Psoas muscle (tissue), 8 donors: ENCODE results near the gene GLI3. TPM values are rescaled to one million over a fixed set of nuclear protein-coding genes. Genes with fewer than 3 reads are reported as not detected.

Source experiments
- ATAC-seq, 4 donors: fragments of 200-7000 bp; cut with Tn5 transposase; one replicate each; pipeline ENCODE4 v1.9.1; 2020; ENCODE audit warnings: moderate library complexity in 3 of 4, mild to moderate bottlenecking in 2 of 4
- DNase-seq, 2 donors: peaks; one replicate each; pipeline ENCODE4 v3.0.0-alpha.2; 2020
- H3K27ac ChIP-seq: fragments of 200-600 bp; one replicate; pipeline ENCODE4 v1.8.0; 2022
- H3K27me3 ChIP-seq, 3 donors: fragments of 200-600 bp in 1 of 3; one replicate each; pipeline versions ENCODE4 v1.6.1 to v1.8.0; 2013 to 2022; ENCODE audit warnings: low read length in 2 of 3, mild to moderate bottlenecking in 2 of 3, moderate library complexity in 1 of 3; ENCODE audit not compliant: insufficient read depth in 3 of 3
- H3K36me3 ChIP-seq, 2 donors: fragments of 200-600 bp in 1 of 2; one replicate each; pipeline versions ENCODE4 v1.6.1 to v1.8.0; 2013 to 2022; ENCODE audit warnings: low read depth in 1 of 2, mild to moderate bottlenecking in 1 of 2, moderate library complexity in 1 of 2; ENCODE audit not compliant: insufficient read depth in 1 of 2
- H3K4me1 ChIP-seq: fragments of 200-600 bp; one replicate; pipeline ENCODE4 v1.8.0; 2022
- H3K4me3 ChIP-seq: fragments of 200-600 bp; one replicate; pipeline ENCODE4 v1.8.0; 2022; ENCODE audit warnings: mild to moderate bottlenecking
- H3K9me3 ChIP-seq: fragments of 200-600 bp; one replicate; pipeline ENCODE4 v1.8.0; 2022
- WGBS, 3 donors: extraction: QIAGEN DNeasy Blood & Tissue Kit; methylation state at CpG; one replicate each; pipeline versions ENCODE4 v1.1.6 to v1.1.7; 2013; 5-methylcytosine and 5-hydroxymethylcytosine counted together
- intact Hi-C, 2 donors: fragments of 100-400 bp; cut with DNase I; formaldehyde crosslinking; loops; one replicate each; pipeline versions ENCODE4 v1.11.0 to v1.14.2; 2022
- polyA plus RNA-seq, 3 donors: library from polyadenylated mRNA; stranded (reverse); fragments of 200-250 nt; gene quantifications; one replicate each; pipeline ENCODE4 v1.2.3, GENCODE V29; 2013
- total RNA-seq, 4 donors: library from RNA; stranded (reverse); fragmentation: NEBNext Ultra II Directional in 2 of 4; extraction: Animal tissue kit (Norgen Biotek cat#: 25700) in 2 of 4; gene quantifications; one replicate each; pipeline versions ENCODE4 v1.2.1 to v1.2.4, GENCODE V29; 2021 to 2023
- TF ChIP-seq, protein P1 (sequence below): fragments of 200-600 bp; IDR thresholded peaks from one replicate; pipeline ENCODE4 v1.8.0; 2022; ENCODE audit warnings: antibody characterized with exemption
- donor health status: healthy with polysubstance abuse.
- donor health status: DM: no; HTN: no; CAD: no; lungs with moderate emphysema.
- donor health status: Bipolar disorder and iron deficiency.
- donor health status: healthy.
- donor health status: DM: yes; HTN: yes; CAD: no.
- donor health status: DM: no; HTN: no; CAD: no.
- donor health status: DM: no; HTN: no; CAD: no.
- donor health status: DM: yes; HTN: yes; CAD: no.

The GLI3 gene
- total and polyA plus RNA-seq, 7 donors = 0.24 to 4.9 (median 3.2) TPM

- H3K27ac ChIP-seq = no peak overlapping the region
- TF ChIP-seq, protein P1, sequence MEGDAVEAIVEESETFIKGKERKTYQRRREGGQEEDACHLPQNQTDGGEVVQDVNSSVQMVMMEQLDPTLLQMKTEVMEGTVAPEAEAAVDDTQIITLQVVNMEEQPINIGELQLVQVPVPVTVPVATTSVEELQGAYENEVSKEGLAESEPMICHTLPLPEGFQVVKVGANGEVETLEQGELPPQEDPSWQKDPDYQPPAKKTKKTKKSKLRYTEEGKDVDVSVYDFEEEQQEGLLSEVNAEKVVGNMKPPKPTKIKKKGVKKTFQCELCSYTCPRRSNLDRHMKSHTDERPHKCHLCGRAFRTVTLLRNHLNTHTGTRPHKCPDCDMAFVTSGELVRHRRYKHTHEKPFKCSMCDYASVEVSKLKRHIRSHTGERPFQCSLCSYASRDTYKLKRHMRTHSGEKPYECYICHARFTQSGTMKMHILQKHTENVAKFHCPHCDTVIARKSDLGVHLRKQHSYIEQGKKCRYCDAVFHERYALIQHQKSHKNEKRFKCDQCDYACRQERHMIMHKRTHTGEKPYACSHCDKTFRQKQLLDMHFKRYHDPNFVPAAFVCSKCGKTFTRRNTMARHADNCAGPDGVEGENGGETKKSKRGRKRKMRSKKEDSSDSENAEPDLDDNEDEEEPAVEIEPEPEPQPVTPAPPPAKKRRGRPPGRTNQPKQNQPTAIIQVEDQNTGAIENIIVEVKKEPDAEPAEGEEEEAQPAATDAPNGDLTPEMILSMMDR = no peak
- DNase-seq (no peak), ATAC-seq (no peak)
- H3K4me1 ChIP-seq = no peaks in the 10 kb centered on the region
- H3K9me3 ChIP-seq = no peaks in the 10 kb centered on the region
- no peak overlapping the region for H3K4me3 ChIP-seq
- H3K36me3 ChIP-seq = no peaks in the 10 kb centered on the region
- 88 to 93% (median 89%) methylated on average over 6 of the region's 6 CpGs for WGBS, 3 donors
- intact Hi-C loops = no loop called here
- no peaks in the 10 kb centered on the region for H3K27me3 ChIP-seq
These were observed 79.9 kb downstream of the GLI3 start for GRCh38 chr7:42156967-42157721.

DNA sequence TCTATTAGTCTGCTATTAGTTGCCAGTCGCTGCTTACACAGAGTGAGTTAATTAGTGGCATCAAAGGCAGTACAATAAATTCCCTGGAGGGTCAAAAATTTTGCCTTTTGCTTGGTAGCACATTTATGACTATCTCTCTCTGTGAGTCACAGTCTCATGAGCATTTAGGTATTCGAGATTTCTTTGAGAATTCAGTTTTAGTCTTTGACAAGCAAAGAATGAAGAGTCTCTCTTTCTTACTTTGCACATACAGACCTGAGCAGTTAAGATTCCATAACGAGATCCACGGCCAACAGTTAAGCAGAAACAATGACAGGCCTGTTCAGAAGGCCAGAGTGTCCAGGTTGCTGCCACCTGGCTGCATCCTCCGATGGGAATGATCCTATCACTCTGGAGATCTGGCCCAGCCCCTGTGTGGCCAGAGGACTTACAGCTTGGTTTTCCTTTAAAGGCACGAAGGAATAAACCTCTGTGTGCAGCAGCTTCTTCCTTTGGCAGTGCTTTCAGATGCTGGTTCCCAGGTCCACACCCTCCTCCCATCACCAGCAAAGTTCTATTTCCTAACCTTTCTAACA is 80.6 kb downstream of the GLI3 start:
- ATAC-seq (no peak), DNase-seq (no peak)
- Histone ChIP-seq H3K27me3 (no peaks in the 10 kb centered on the region), H3K27ac (no peak overlapping the region), H3K9me3 (no peaks in the 10 kb centered on the region), H3K36me3 (no peaks in the 10 kb centered on the region), H3K4me1 (peaks cover 2% of the 10 kb centered on the region), H3K4me3 (no peak overlapping the region)
- intact Hi-C loops = no loop called here
- TF ChIP-seq, protein P1 = no peak
- WGBS, 3 donors = 61 to 70% (median 69%) methylated on average over 6 of the region's 6 CpGs

- intact Hi-C loops = no loop called here
- 87 to 88% (median 88%) methylated on average over 7 of the region's 7 CpGs for WGBS, 3 donors
- Histone ChIP-seq H3K4me1 (peaks cover 7% of the 10 kb centered on the region), H3K36me3 (no peaks in the 10 kb centered on the region), H3K4me3 (no peak overlapping the region), H3K9me3 (no peaks in the 10 kb centered on the region), H3K27me3 (no peaks in the 10 kb centered on the region), H3K27ac (no peak overlapping the region)
- ATAC-seq (no peak), DNase-seq (no peak)
- TF ChIP-seq, protein P1 = no peak
These were observed 81.3 kb downstream of the GLI3 start for GRCh38 chr7:42155584-42156290.

GRCh38 chr7:42154173-42154572 is 82.8 kb downstream of the GLI3 start:
- Histone ChIP-seq H3K27ac (no peak overlapping the region), H3K27me3 (no peaks in the 10 kb centered on the region), H3K4me3 (no peak overlapping the region), H3K36me3 (no peaks in the 10 kb centered on the region), H3K4me1 (peaks cover 7% of the 10 kb centered on the region), H3K9me3 (no peaks in the 10 kb centered on the region)
- 66 to 77% (median 76%) methylated on average over 9 of the region's 9 CpGs for WGBS, 3 donors
- DNase-seq (no peak), ATAC-seq (no peak)
- TF ChIP-seq, protein P1 = no peak
- intact Hi-C loops = no loop called here
